Ishikawa (cell line): ENCODE results near the gene STAC2.

Experiments
- CEBPB ChIP-seq: IDR thresholded peaks from 2 replicates; pipeline ENCODE4 v1.6.1; 2012
- CREB1 ChIP-seq: IDR thresholded peaks from 2 replicates; pipeline ENCODE4 v1.6.1; 2012; ENCODE audit warnings: low read depth
- EGR1 ChIP-seq: IDR thresholded peaks from 2 replicates; pipeline ENCODE4 v1.6.1; 2012
- EP300 ChIP-seq: IDR thresholded peaks from 2 replicates; pipeline ENCODE4 v1.6.1; 2012; ENCODE audit warnings: borderline replicate concordance
- FOXM1 ChIP-seq: IDR thresholded peaks from 2 replicates; pipeline ENCODE4 v1.6.1; 2012; ENCODE audit warnings: low read depth, borderline replicate concordance
- NFIC ChIP-seq: IDR thresholded peaks from 2 replicates; pipeline ENCODE4 v1.6.1; 2012
- RAD21 ChIP-seq: IDR thresholded peaks from 2 replicates; pipeline ENCODE4 v1.6.1; 2012; ENCODE audit warnings: low read depth
- TAF1 ChIP-seq: IDR thresholded peaks from 2 replicates; pipeline ENCODE4 v1.6.1; 2012; ENCODE audit warnings: low read depth, mild to moderate bottlenecking
- TCF12 ChIP-seq: IDR thresholded peaks from 2 replicates; pipeline ENCODE4 v1.6.1; 2012; ENCODE audit warnings: low read depth
- TEAD4 ChIP-seq: IDR thresholded peaks from 2 replicates; pipeline ENCODE4 v1.6.1; 2012
- YY1 ChIP-seq: IDR thresholded peaks from 2 replicates; pipeline ENCODE4 v1.6.1; 2012; ENCODE audit warnings: low read depth
- ZBTB7A ChIP-seq: IDR thresholded peaks from 2 replicates; pipeline ENCODE4 v1.6.1; 2012; ENCODE audit warnings: low read depth
- TF ChIP-seq, protein P1 (sequence below): IDR thresholded peaks from 2 replicates; pipeline ENCODE4 v1.6.1; 2012
- TF ChIP-seq, protein P2 (sequence below): IDR thresholded peaks from 2 replicates; pipeline ENCODE4 v1.6.1; 2012; ENCODE audit warnings: low read depth, mild to moderate bottlenecking
- TF ChIP-seq, protein P3 (sequence below): IDR thresholded peaks from 2 replicates; pipeline ENCODE4 v1.6.1; 2012

The STAC2 gene, protein sequence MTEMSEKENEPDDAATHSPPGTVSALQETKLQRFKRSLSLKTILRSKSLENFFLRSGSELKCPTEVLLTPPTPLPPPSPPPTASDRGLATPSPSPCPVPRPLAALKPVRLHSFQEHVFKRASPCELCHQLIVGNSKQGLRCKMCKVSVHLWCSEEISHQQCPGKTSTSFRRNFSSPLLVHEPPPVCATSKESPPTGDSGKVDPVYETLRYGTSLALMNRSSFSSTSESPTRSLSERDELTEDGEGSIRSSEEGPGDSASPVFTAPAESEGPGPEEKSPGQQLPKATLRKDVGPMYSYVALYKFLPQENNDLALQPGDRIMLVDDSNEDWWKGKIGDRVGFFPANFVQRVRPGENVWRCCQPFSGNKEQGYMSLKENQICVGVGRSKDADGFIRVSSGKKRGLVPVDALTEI

DNA sequence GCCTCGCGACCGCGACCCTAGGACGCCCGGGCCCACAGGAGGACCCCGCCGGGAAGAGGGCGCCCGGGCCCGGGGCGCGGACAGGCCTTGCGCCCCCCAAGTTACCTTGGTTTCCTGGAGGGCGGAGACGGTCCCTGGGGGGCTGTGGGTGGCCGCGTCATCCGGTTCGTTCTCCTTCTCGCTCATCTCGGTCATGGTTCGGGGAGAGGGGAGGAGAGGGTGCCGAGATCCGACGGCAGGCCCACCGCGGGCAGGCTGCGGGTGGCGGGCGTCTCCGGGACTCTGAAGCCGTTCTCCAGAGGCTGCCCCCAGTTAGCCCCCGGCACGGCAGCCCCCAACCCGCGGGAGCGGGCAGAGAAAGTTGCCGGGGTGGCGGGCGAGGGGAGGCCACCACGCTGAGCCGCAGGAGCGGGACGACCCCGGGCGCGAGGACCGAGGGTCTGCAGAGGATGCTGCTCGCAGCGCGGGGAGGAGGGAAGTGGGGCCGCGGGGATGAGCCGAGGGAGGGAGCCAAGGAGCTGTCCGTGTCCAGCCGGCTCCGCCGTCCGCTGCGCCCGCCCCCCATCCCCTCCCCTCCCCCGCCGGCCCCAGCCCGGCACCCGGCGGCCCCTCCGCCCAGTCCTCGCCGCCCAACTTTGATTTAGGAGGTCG lies at the start of gene STAC2:
Gene STAC2, minus strand, starts transcription at position 638 of the 651 bp plus-strand sequence. Its CDS starts 443 bp downstream, at position 195.
- TF ChIP-seq EGR1 (no peak), ZBTB7A (peak; percentile 95)

DNA sequence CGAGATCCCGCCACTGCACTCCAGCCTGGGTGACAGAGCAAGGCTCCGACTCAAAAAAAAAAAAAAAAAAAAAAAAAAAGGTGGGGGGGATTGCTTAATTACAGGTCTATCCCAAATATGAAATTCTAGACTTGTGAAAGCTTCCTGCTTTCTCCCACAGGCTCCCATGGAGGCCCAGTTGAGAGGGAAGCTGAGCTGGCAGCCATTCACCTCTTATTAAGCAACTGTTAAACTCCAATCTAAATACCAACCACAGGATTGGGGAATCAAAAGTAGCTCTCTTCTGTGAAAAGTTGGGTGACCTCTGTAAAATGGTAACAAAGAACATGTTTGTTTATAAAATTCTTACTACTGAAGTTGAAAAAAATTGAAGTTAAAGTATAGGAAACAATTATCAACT lies 45.8 kb upstream of the STAC2 start:
- TF ChIP-seq RAD21 (no peak), FOXM1 (no peak), TCF12 (no peak), CEBPB (no peak), EGR1 (no peak), CREB1 (no peak), ZBTB7A (no peak), EP300 (no peak), YY1 (no peak), NFIC (no peak), TEAD4 (no peak), TAF1 (no peak)
- TF ChIP-seq, protein P1, sequence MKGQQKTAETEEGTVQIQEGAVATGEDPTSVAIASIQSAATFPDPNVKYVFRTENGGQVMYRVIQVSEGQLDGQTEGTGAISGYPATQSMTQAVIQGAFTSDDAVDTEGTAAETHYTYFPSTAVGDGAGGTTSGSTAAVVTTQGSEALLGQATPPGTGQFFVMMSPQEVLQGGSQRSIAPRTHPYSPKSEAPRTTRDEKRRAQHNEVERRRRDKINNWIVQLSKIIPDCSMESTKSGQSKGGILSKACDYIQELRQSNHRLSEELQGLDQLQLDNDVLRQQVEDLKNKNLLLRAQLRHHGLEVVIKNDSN, result no peak
- TF ChIP-seq, protein P2, sequence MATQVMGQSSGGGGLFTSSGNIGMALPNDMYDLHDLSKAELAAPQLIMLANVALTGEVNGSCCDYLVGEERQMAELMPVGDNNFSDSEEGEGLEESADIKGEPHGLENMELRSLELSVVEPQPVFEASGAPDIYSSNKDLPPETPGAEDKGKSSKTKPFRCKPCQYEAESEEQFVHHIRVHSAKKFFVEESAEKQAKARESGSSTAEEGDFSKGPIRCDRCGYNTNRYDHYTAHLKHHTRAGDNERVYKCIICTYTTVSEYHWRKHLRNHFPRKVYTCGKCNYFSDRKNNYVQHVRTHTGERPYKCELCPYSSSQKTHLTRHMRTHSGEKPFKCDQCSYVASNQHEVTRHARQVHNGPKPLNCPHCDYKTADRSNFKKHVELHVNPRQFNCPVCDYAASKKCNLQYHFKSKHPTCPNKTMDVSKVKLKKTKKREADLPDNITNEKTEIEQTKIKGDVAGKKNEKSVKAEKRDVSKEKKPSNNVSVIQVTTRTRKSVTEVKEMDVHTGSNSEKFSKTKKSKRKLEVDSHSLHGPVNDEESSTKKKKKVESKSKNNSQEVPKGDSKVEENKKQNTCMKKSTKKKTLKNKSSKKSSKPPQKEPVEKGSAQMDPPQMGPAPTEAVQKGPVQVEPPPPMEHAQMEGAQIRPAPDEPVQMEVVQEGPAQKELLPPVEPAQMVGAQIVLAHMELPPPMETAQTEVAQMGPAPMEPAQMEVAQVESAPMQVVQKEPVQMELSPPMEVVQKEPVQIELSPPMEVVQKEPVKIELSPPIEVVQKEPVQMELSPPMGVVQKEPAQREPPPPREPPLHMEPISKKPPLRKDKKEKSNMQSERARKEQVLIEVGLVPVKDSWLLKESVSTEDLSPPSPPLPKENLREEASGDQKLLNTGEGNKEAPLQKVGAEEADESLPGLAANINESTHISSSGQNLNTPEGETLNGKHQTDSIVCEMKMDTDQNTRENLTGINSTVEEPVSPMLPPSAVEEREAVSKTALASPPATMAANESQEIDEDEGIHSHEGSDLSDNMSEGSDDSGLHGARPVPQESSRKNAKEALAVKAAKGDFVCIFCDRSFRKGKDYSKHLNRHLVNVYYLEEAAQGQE, result no peak
- TF ChIP-seq, protein P3, sequence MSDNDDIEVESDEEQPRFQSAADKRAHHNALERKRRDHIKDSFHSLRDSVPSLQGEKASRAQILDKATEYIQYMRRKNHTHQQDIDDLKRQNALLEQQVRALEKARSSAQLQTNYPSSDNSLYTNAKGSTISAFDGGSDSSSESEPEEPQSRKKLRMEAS, result no peak

DNA sequence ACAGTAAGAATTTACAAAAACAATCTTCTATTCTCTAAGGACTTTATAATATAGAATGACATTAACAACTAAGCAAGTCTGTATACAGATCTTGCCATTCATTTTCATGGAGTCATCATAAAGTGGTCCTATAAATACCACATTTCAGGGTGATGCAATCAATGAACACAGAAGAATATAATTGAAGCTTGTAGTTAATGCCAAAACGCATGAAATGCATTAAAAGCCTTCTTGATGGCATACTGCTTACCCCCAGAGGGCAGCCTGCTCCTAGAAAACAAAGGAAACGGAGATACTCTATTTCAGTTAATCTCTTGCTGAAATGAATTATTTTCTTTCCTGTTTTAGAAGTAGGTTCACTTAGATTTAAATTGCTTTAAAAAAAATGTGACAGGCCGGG lies 45.2 kb upstream of the STAC2 start:
- TF ChIP-seq TAF1, result no peak
- peak; percentile 45 for TF ChIP-seq RAD21

DNA sequence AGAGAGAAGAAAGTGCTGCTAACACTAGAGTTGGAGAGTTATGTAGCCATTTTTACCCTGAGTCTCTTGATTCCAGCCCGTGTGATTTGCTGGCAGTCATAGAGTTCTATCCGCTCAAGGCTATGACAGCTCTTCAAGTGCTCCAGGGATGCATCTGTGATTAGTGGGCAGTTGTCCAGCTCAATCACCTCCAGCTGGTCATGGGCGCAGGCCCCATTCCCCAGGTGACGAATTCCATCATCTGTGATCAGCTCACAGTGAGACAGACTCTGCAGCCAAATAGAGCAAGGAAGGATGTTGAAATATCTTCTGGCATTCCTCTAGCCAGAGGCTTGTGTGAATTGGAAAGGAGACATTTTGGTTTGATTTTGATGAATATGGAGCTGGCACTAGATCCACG lies 38.4 kb upstream of the STAC2 start:
- TF ChIP-seq RAD21, result no peak
- no peak for TF ChIP-seq TCF12
- no peak for TF ChIP-seq EP300
- TF ChIP-seq FOXM1, result no peak
- no peak for TF ChIP-seq ZBTB7A
- TF ChIP-seq CEBPB, result no peak
- no peak for TF ChIP-seq CREB1
- TF ChIP-seq, protein P2, result no peak
- TF ChIP-seq YY1, result no peak
- TF ChIP-seq, protein P1, result no peak
- no peak for TF ChIP-seq TAF1
- TF ChIP-seq, protein P3, result no peak
- no peak for TF ChIP-seq EGR1
- TF ChIP-seq NFIC, result no peak
- no peak for TF ChIP-seq TEAD4

DNA sequence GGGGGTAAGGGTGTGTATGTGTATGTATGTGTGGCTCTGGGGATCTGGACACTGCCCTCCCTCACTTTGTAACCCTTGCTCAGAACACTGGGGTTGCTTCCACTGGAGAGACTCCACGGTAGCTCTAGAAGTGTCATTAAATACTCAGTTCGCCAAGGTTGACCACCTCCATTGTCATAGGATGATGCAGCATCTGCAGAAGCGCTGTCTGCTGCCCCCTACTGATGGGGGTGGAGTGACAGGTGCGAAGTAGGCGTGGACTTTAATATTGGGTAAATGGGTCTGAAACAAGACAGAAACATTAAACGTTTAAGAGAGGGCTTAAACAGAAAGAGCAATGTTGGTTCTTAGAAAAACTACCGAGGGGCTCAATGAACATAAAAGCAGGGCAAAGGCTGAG lies 35.5 kb upstream of the STAC2 start:
- TF ChIP-seq EP300 (no peak), EGR1 (no peak), YY1 (no peak), TCF12 (no peak), FOXM1 (no peak), TEAD4 (no peak), NFIC (no peak), TAF1 (no peak), ZBTB7A (no peak), CEBPB (no peak), CREB1 (no peak), RAD21 (no peak)
- TF ChIP-seq, protein P1, result no peak
- TF ChIP-seq, protein P2, result no peak
- TF ChIP-seq, protein P3, result no peak
